CD8-positive, alpha-beta memory T cell (primary cell): ENCODE data around the gene NEDD4L. TPM values are rescaled to one million over a fixed set of nuclear protein-coding genes. Genes with fewer than 3 reads are reported as not detected.

Experiments
- CTCF ChIA-PET: fragments of 350-600 bp; sonication (Branson Sonifier 250); formaldehyde crosslinking; loops from one replicate; lab custom pipeline; 2021; ENCODE audit warnings: antibody characterized with exemption; lab: Charles Lee
- POLR2A ChIA-PET: fragments of 350-600 bp; sonication (Branson Sonifier 250); formaldehyde crosslinking; loops from one replicate; lab custom pipeline; 2021; ENCODE audit warnings: antibody characterized with exemption; lab: Charles Lee
- DNase-seq, 5 donors: peaks; one replicate each; pipeline versions ENCODE4 v3.0.0 to v3.0.0-alpha.2; 2020 to 2022; ENCODE audit warnings: mixed read lengths in 1 of 5
- H3K27ac ChIP-seq: one replicate; pipeline ENCODE4 v1.7.0; 2013; ENCODE audit warnings: low read depth, mild to moderate bottlenecking, low read length, moderate library complexity
- H3K27me3 ChIP-seq: 2 replicates; pipeline ENCODE4 v1.7.0; 2013; ENCODE audit warnings: low read length, mild to moderate bottlenecking; ENCODE audit not compliant: insufficient read depth, poor library complexity, severe bottlenecking
- H3K36me3 ChIP-seq: 2 replicates; pipeline ENCODE4 v1.7.0; 2013; ENCODE audit warnings: mild to moderate bottlenecking, low read length, moderate library complexity; ENCODE audit not compliant: insufficient read depth
- H3K4me1 ChIP-seq: 2 replicates; pipeline ENCODE4 v1.7.0; 2013; ENCODE audit warnings: mild to moderate bottlenecking, low read length, moderate library complexity; ENCODE audit not compliant: insufficient read depth
- H3K4me3 ChIP-seq: 2 replicates; pipeline ENCODE4 v1.7.0; 2013; ENCODE audit warnings: mild to moderate bottlenecking, low read length
- H3K9me3 ChIP-seq: 2 replicates; pipeline ENCODE4 v1.7.0; 2013; ENCODE audit warnings: mild to moderate bottlenecking, low read length
- H3K27ac Mint-ChIP-seq, 8 donors: one replicate each; pipeline ENCODE4 v1.8.0; 2020 to 2021; ENCODE audit warnings: mixed read lengths in 8 of 8, mild to moderate bottlenecking in 6 of 8, inconsistent platforms in 3 of 8, moderate library complexity in 3 of 8
- H3K27me3 Mint-ChIP-seq, 2 donors: one replicate each; pipeline ENCODE4 v1.8.0; 2020 to 2021; ENCODE audit warnings: mixed read lengths in 2 of 2, mild to moderate bottlenecking in 1 of 2, moderate library complexity in 1 of 2
- H3K36me3 Mint-ChIP-seq, 3 donors: one replicate each; pipeline ENCODE4 v1.8.0; 2020 to 2021; ENCODE audit warnings: mixed read lengths in 3 of 3, inconsistent platforms in 1 of 3, mild to moderate bottlenecking in 1 of 3
- H3K4me1 Mint-ChIP-seq, 3 donors: one replicate each; pipeline ENCODE4 v1.8.0; 2020 to 2021; ENCODE audit warnings: mixed read lengths in 3 of 3, inconsistent platforms in 1 of 3, mild to moderate bottlenecking in 1 of 3
- H3K4me3 Mint-ChIP-seq, 7 donors: one replicate each; pipeline ENCODE4 v1.8.0; 2020 to 2021; ENCODE audit warnings: mixed read lengths in 7 of 7, mild to moderate bottlenecking in 6 of 7, moderate library complexity in 4 of 7, inconsistent platforms in 2 of 7
- H3K9me3 Mint-ChIP-seq, 5 donors: one replicate each; pipeline ENCODE4 v1.8.0; 2020 to 2022; ENCODE audit warnings: mixed read lengths in 5 of 5, mild to moderate bottlenecking in 3 of 5, moderate library complexity in 2 of 5, inconsistent platforms in 1 of 5
- polyA plus RNA-seq: library from polyadenylated mRNA; unstranded; fragments of 300-500 nt; fragmentation: Illumina TruSeq; gene quantifications from one replicate; pipeline ENCODE4 v1.2.3, GENCODE V29; 2021
- total RNA-seq, 2 experiments: library from RNA; stranded (reverse); gene quantifications; one replicate each; pipeline ENCODE4 v1.2.3, GENCODE V29; 2021

Gene NEDD4L
- total and polyA plus RNA-seq, 3 experiments from 2014 or later: 1.4 to 4.1 (median 3.0) TPM

- ChIA-PET CTCF (no interaction called here), POLR2A (no interaction called here)
- no peaks in the 10 kb centered on the region for H3K27me3 ChIP-seq
- no peaks in the 10 kb centered on the region for H3K9me3 Mint-ChIP-seq
- no peak overlapping the region for H3K27ac ChIP-seq
- no peaks in the 10 kb centered on the region for H3K4me1 ChIP-seq
- peaks cover 0 to 3% (median 0%) of the 10 kb centered on the region in 3 donors for H3K4me1 Mint-ChIP-seq
- no peaks in the 10 kb centered on the region for H3K36me3 Mint-ChIP-seq
- no peak overlapping the region for H3K27ac Mint-ChIP-seq
- DNase-seq: no peak
- no peak overlapping the region for H3K4me3 ChIP-seq
- peaks cover 3 to 26% of the 10 kb centered on the region in 2 donors for H3K27me3 Mint-ChIP-seq
- no peaks in the 10 kb centered on the region for H3K9me3 ChIP-seq
- H3K4me3 Mint-ChIP-seq: no peak overlapping the region
- no peaks in the 10 kb centered on the region for H3K36me3 ChIP-seq
These were observed 318.8 kb downstream of the NEDD4L start for GRCh38 chr18:58362829-58363271.

GRCh38 chr18:58363767-58364540 lies 319.9 kb downstream of the NEDD4L start:
- H3K36me3 ChIP-seq: no peaks in the 10 kb centered on the region
- no peak overlapping the region for H3K27ac ChIP-seq
- no peaks in the 10 kb centered on the region for H3K4me1 ChIP-seq
- no peak overlapping the region for H3K4me3 ChIP-seq
- ChIA-PET POLR2A (no interaction called here), CTCF (no interaction called here)
- Mint-ChIP-seq H3K4me1 (peaks cover 0 to 3% (median 0%) of the 10 kb centered on the region in 3 donors), H3K9me3 (no peaks in the 10 kb centered on the region), H3K27ac (no peak overlapping the region), H3K36me3 (no peaks in the 10 kb centered on the region), H3K4me3 (no peak overlapping the region), H3K27me3 (peaks cover 3 to 26% of the 10 kb centered on the region in 2 donors)
- DNase-seq: no peak
- no peaks in the 10 kb centered on the region for H3K27me3 ChIP-seq
- no peaks in the 10 kb centered on the region for H3K9me3 ChIP-seq

GRCh38 chr18:58364876-58365528 lies 321.0 kb downstream of the NEDD4L start:
- Mint-ChIP-seq H3K27ac (no peak overlapping the region), H3K9me3 (no peaks in the 10 kb centered on the region), H3K4me3 (no peak overlapping the region), H3K4me1 (peaks cover 0 to 3% (median 0%) of the 10 kb centered on the region in 3 donors), H3K27me3 (peaks cover 3 to 26% of the 10 kb centered on the region in 2 donors), H3K36me3 (no peaks in the 10 kb centered on the region)
- POLR2A ChIA-PET: no interaction called here
- no peaks in the 10 kb centered on the region for H3K4me1 ChIP-seq
- CTCF ChIA-PET: no interaction called here
- no peaks in the 10 kb centered on the region for H3K36me3 ChIP-seq
- DNase-seq: no peak
- H3K27ac ChIP-seq: no peak overlapping the region
- no peaks in the 10 kb centered on the region for H3K9me3 ChIP-seq
- no peak overlapping the region for H3K4me3 ChIP-seq
- H3K27me3 ChIP-seq: no peaks in the 10 kb centered on the region

DNA sequence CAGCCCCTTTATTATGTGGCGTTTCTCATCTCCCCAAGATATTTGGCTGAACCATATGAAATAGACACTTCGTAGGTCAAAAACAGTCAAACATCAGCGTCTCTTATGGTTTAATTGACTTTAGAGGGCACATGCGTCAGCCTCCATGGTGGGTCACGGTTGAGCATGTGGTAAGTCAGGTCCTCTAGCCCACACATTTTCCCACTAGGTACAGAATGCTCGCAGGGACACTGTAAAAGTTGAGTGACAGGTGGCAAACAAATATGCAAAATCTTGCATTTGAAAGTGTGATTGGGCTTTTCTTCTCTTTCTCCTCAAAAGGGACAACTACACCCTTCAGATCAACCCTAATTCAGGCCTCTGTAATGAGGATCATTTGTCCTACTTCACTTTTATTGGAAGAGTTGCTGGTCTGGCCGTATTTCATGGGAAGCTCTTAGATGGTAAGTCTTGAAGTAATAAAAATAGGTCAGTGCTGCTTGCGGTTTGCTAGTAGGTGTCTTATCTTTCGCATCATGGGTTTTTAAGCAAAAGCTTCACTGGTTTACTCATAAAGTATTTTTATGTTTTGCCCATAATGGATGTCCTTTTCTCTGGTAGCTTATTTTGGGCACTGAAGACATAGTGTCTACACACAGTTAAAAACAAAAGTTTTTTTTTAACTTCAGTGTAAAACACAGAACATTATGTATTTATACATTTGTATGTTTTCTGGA lies 323.6 kb downstream of the NEDD4L start:
- Mint-ChIP-seq H3K4me1 (peaks cover 0 to 3% (median 0%) of the 10 kb centered on the region in 3 donors), H3K4me3 (peak overlapping the region in 3 of 7 donors; percentile 4 to 20 (median 12)), H3K27ac (peak overlapping the region in 2 of 8 donors; percentile 6 to 54), H3K27me3 (peaks cover 0 to 15% of the 10 kb centered on the region in 2 donors), H3K36me3 (peaks cover 0 to 6% (median 0%) of the 10 kb centered on the region in 3 donors), H3K9me3 (no peaks in the 10 kb centered on the region)
- no peaks in the 10 kb centered on the region for H3K27me3 ChIP-seq
- no peak overlapping the region for H3K4me3 ChIP-seq
- DNase-seq: no peak
- no peak overlapping the region for H3K27ac ChIP-seq
- POLR2A ChIA-PET: no interaction called here
- no peaks in the 10 kb centered on the region for H3K4me1 ChIP-seq
- no peaks in the 10 kb centered on the region for H3K9me3 ChIP-seq
- CTCF ChIA-PET: no interaction called here
- no peaks in the 10 kb centered on the region for H3K36me3 ChIP-seq

DNA sequence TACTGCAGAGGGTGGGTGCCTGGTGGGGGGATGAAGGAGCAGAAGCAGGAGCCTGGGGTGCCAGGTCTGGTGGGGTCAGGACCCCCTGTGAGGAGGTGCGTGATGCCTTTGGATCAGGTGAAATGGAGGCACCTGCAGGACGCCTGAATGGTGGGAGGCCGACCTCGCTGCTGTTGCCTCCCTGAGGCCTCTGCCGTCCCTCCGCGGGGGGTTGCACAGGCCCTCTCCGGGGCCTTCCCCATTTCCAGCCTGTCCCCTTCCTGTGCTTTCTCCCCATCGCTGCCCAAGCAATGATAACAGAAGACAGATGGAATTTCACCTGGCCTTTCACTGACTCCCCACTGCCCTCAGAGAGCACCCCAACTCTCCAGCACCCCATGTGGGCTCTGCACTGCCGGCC lies 325.6 kb downstream of the NEDD4L start:
- no peak overlapping the region for H3K4me3 Mint-ChIP-seq
- no peaks in the 10 kb centered on the region for H3K36me3 ChIP-seq
- no peaks in the 10 kb centered on the region for H3K27me3 ChIP-seq
- H3K4me1 Mint-ChIP-seq: peaks cover 0 to 3% (median 0%) of the 10 kb centered on the region in 3 donors
- H3K9me3 ChIP-seq: no peaks in the 10 kb centered on the region
- H3K27ac Mint-ChIP-seq: no peak overlapping the region
- H3K9me3 Mint-ChIP-seq: no peaks in the 10 kb centered on the region
- ChIA-PET POLR2A (no interaction called here), CTCF (no interaction called here)
- DNase-seq: no peak
- H3K4me3 ChIP-seq: no peak overlapping the region
- H3K27ac ChIP-seq: no peak overlapping the region
- peaks cover 0 to 6% (median 0%) of the 10 kb centered on the region in 3 donors for H3K36me3 Mint-ChIP-seq
- H3K4me1 ChIP-seq: no peaks in the 10 kb centered on the region
- peaks cover 0 to 5% of the 10 kb centered on the region in 2 donors for H3K27me3 Mint-ChIP-seq

- Mint-ChIP-seq H3K4me1 (peaks cover 0 to 3% (median 0%) of the 10 kb centered on the region in 3 donors), H3K9me3 (no peaks in the 10 kb centered on the region), H3K27me3 (peaks cover 0 to under 1% of the 10 kb centered on the region in 2 donors), H3K27ac (no peak overlapping the region), H3K36me3 (peaks cover 0 to 8% (median 0%) of the 10 kb centered on the region in 3 donors), H3K4me3 (no peak overlapping the region)
- ChIA-PET CTCF (no interaction called here), POLR2A (no interaction called here)
- Histone ChIP-seq H3K36me3 (no peaks in the 10 kb centered on the region), H3K4me3 (no peak overlapping the region), H3K9me3 (no peaks in the 10 kb centered on the region), H3K27me3 (no peaks in the 10 kb centered on the region), H3K4me1 (no peaks in the 10 kb centered on the region), H3K27ac (no peak overlapping the region)
- DNase-seq: no peak
These were observed 326.1 kb downstream of the NEDD4L start for GRCh38 chr18:58370038-58370580.

DNA sequence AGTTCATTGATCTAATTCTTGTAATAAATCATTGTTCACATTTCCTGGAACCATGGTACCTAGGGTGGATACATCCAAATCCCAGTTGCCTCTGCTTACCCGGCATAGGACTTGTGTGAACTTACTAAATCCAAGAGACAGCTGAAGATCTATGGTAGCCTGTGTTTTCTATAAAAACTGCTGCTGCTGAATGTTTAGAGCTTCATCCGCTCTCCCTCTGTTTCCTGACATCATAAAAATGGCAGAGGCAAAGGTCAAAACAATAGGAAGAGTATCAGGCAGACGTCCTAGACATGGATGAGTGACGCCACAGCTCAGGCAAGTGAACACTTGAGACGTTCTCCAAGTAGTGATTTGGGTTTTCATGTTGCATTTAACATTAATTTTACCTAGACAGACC lies 326.6 kb downstream of the NEDD4L start:
- CTCF ChIA-PET: no interaction called here
- Mint-ChIP-seq H3K27ac (no peak overlapping the region), H3K36me3 (peaks cover 0 to 13% (median 0%) of the 10 kb centered on the region in 3 donors), H3K27me3 (no peaks in the 10 kb centered on the region), H3K4me1 (peaks cover 0 to 3% (median 0%) of the 10 kb centered on the region in 3 donors), H3K9me3 (no peaks in the 10 kb centered on the region), H3K4me3 (no peak overlapping the region)
- H3K27me3 ChIP-seq: no peaks in the 10 kb centered on the region
- no peaks in the 10 kb centered on the region for H3K36me3 ChIP-seq
- DNase-seq: no peak
- POLR2A ChIA-PET: no interaction called here
- H3K4me3 ChIP-seq: no peak overlapping the region
- no peaks in the 10 kb centered on the region for H3K4me1 ChIP-seq
- H3K27ac ChIP-seq: no peak overlapping the region
- H3K9me3 ChIP-seq: no peaks in the 10 kb centered on the region
